GM12892 (cell line): ENCODE results near the gene EPS8.

ENCODE experiments used
- POLR2A ChIP-seq: IDR thresholded peaks from 2 replicates; pipeline ENCODE4 v1.6.1; 2011; ENCODE audit warnings: low read depth, low read length, control low read depth
- POLR2AphosphoS5 ChIP-seq: IDR thresholded peaks from 2 replicates; pipeline ENCODE4 v1.6.1; 2011; ENCODE audit warnings: low read depth, low read length, control low read depth

DNA sequence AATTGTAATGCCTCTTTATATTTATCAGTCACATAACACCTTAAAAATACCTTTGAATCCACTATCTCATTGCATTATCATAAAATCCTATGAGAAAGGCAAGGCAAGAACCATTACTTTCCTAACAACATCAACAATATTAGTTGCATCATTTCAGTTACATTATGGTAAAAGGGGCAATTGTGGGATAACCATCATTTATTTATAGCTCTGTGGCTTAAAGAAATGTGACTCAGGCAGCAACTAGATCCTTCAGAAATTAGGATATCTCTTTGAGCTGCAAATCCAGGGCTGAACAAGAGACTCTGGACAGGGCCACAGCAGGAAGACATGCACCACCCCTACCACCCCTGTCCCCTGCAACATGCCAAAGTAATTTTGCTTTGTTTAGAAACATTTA is 36.4 kb downstream of the EPS8 start:
- TF ChIP-seq POLR2A (no peak), POLR2AphosphoS5 (no peak)
